GM18508 (cell line): ENCODE results near the gene EEF2.
"Not testable (repeated sequence)": the region's sequence is repeated elsewhere in the genome, so short reads cannot be mapped to it uniquely, and the experiment has no call there.

ENCODE experiments used
- ATAC-seq: cut with Tn5 transposase; IDR thresholded peaks from one replicate; pipeline ENCODE4 v1.9.1; 2021; ENCODE audit warnings: moderate number of reproducible peaks; ENCODE audit not compliant: insufficient read depth, unreplicated experiment

Gene EEF2

GRCh38 chr19:3950871-3951861 lies 34.1 kb downstream of the EEF2 start:
- ATAC-seq = no peak

GRCh38 chr19:3949997-3950859 lies 35.0 kb downstream of the EEF2 start:
- ATAC-seq = no peak

- ATAC-seq = no peak
These were observed 36.0 kb downstream of the EEF2 start for GRCh38 chr19:3949294-3949693.

- ATAC-seq = not testable (repeated sequence)
These were observed 37.8 kb downstream of the EEF2 start for GRCh38 chr19:3947316-3947933.

GRCh38 chr19:3945838-3946237 lies 39.4 kb downstream of the EEF2 start:
- ATAC-seq = no peak

GRCh38 chr19:3944018-3944721 lies 41.1 kb downstream of the EEF2 start:
- ATAC-seq = no peak

GRCh38 chr19:3942790-3943409 lies 42.4 kb downstream of the EEF2 start:
- ATAC-seq = no peak

- not testable (repeated sequence) for ATAC-seq
These were observed 46.8 kb downstream of the EEF2 start for GRCh38 chr19:3938300-3938950.

GRCh38 chr19:3936506-3937442 lies 48.5 kb downstream of the EEF2 start:
- no peak for ATAC-seq

GRCh38 chr19:3932931-3933810 lies 52.1 kb downstream of the EEF2 start, which contains the start of gene NMRK2:
TSS of gene NMRK2 (plus strand) at chr19:3933069. CDS start at chr19:3933672, 603 bp downstream.
- ATAC-seq = no peak

GRCh38 chr19:3931041-3931440 lies 54.2 kb downstream of the EEF2 start:
- ATAC-seq = no peak
